CD14-positive monocyte (primary cell): ENCODE data around the gene CDKN2C. TPM values are rescaled to one million over a fixed set of nuclear protein-coding genes. Genes with fewer than 3 reads are reported as not detected.

Experiments
- DNase-seq, 3 donors: peaks; one replicate each; pipeline ENCODE4 v3.0.0-alpha.2; 2011 to 2022
- H2AFZ ChIP-seq: 2 replicates; pipeline ENCODE4 v1.6.0; 2012; ENCODE audit warnings: mild to moderate bottlenecking, low read depth, low read length, inconsistent platforms; ENCODE audit not compliant: insufficient read depth, poor library complexity, severe bottlenecking
- H3K27ac ChIP-seq, 2 donors: 1 replicate in 1 of 2; 2 replicates in 1 of 2; pipeline ENCODE4 v1.5.1; 2012 to 2013; ENCODE audit warnings: low read length in 2 of 2, control low read depth in 1 of 2, inconsistent platforms in 1 of 2, low read depth in 1 of 2, mild to moderate bottlenecking in 1 of 2
- H3K27me3 ChIP-seq, 2 donors: one replicate each; pipeline versions ENCODE4 v1.6.0 to v1.6.1; 2011 to 2013; ENCODE audit warnings: low read length in 2 of 2; ENCODE audit not compliant: control insufficient read depth in 2 of 2, insufficient read depth in 2 of 2
- H3K36me3 ChIP-seq, 2 donors: replicated peaks in 1 of 2; 1 replicate in 1 of 2; 2 replicates in 1 of 2; pipeline versions ENCODE4 v1.5.1 to v1.6.1; 2012 to 2013; ENCODE audit warnings: low read length in 2 of 2, control low read depth in 1 of 2, inconsistent platforms in 1 of 2, mild to moderate bottlenecking in 1 of 2; ENCODE audit not compliant: insufficient read depth in 2 of 2, control insufficient read depth in 1 of 2
- H3K4me1 ChIP-seq, 2 donors: 1 replicate in 1 of 2; 2 replicates in 1 of 2; pipeline versions ENCODE4 v1.5.1 to v1.6.1; 2012 to 2013; ENCODE audit warnings: low read length in 2 of 2, control low read depth in 1 of 2, inconsistent platforms in 1 of 2, mild to moderate bottlenecking in 1 of 2, moderate library complexity in 1 of 2; ENCODE audit not compliant: insufficient read depth in 2 of 2, control insufficient read depth in 1 of 2
- H3K4me2 ChIP-seq: replicated peaks from 2 replicates; pipeline ENCODE3; 2012; ENCODE audit warnings: low read length, moderate library complexity, mild to moderate bottlenecking; ENCODE audit not compliant: poor library complexity, severe bottlenecking; ENCODE audit errors: extremely low read depth
- H3K4me3 ChIP-seq, 3 experiments: fragments of 200-600 bp in 1 of 3; sonication (generic) in 1 of 3; replicated peaks in 1 of 3; 1 replicate in 2 of 3; 2 replicates in 1 of 3; pipeline ENCODE4 v1.5.1; 2011 to 2013; ENCODE audit warnings: low read length in 3 of 3, mild to moderate bottlenecking in 3 of 3, control low read depth in 2 of 3, low read depth in 2 of 3, inconsistent platforms in 1 of 3, moderate library complexity in 1 of 3
- H3K79me2 ChIP-seq: 2 replicates; pipeline ENCODE4 v1.6.0; 2012; ENCODE audit warnings: mild to moderate bottlenecking, control low read depth, inconsistent platforms, low read length, moderate library complexity; ENCODE audit not compliant: insufficient read depth
- H3K9ac ChIP-seq: 2 replicates; pipeline ENCODE4 v1.6.0; 2017; ENCODE audit warnings: low read length, mild to moderate bottlenecking; ENCODE audit not compliant: insufficient read depth, poor library complexity, severe bottlenecking
- H3K9me3 ChIP-seq, 2 donors: replicated peaks in 1 of 2; 1 replicate in 1 of 2; 2 replicates in 1 of 2; pipeline versions ENCODE4 v1.5.1 to v1.6.1; 2012 to 2013; ENCODE audit warnings: low read length in 2 of 2, control low read depth in 1 of 2; ENCODE audit not compliant: control insufficient read depth in 1 of 2, insufficient read depth in 1 of 2
- H4K20me1 ChIP-seq: 2 replicates; pipeline ENCODE4 v1.6.0; 2012; ENCODE audit warnings: mild to moderate bottlenecking, low read length, control low read depth, moderate library complexity; ENCODE audit not compliant: insufficient read depth
- H3K27ac Mint-ChIP-seq, 7 donors: one replicate each; pipeline ENCODE4 v1.8.0; 2020; ENCODE audit warnings: mild to moderate bottlenecking in 7 of 7, mixed read lengths in 7 of 7, moderate library complexity in 6 of 7, inconsistent platforms in 2 of 7
- H3K27me3 Mint-ChIP-seq, 3 donors: one replicate each; pipeline ENCODE4 v1.8.0; 2021 to 2022; ENCODE audit warnings: low read depth in 3 of 3, mild to moderate bottlenecking in 3 of 3, mixed read lengths in 3 of 3, moderate library complexity in 3 of 3, inconsistent platforms in 1 of 3
- H3K36me3 Mint-ChIP-seq, 2 donors: one replicate each; pipeline ENCODE4 v1.8.0; 2020; ENCODE audit warnings: mixed read lengths in 2 of 2, inconsistent platforms in 1 of 2, mild to moderate bottlenecking in 1 of 2
- H3K4me1 Mint-ChIP-seq: one replicate; pipeline ENCODE4 v1.8.0; 2020; ENCODE audit warnings: mild to moderate bottlenecking, mixed read lengths
- H3K4me3 Mint-ChIP-seq, 2 donors: one replicate each; pipeline ENCODE4 v1.8.0; 2020; ENCODE audit warnings: mild to moderate bottlenecking in 2 of 2, mixed read lengths in 2 of 2, moderate library complexity in 1 of 2
- H3K9me3 Mint-ChIP-seq, 7 donors: one replicate each; pipeline ENCODE4 v1.8.0; 2020 to 2022; ENCODE audit warnings: mixed read lengths in 7 of 7, mild to moderate bottlenecking in 6 of 7, moderate library complexity in 6 of 7, inconsistent platforms in 2 of 7
- WGBS: methylation state at CpG from one replicate; pipeline ENCODE4 v1.1.5; 2013; ENCODE audit warnings: missing lambda C conversion rate; ENCODE audit not compliant: insufficient coverage; 5-methylcytosine and 5-hydroxymethylcytosine counted together
- intact Hi-C, 2 donors: fragments of 100-400 bp; cut with micrococcal nuclease; formaldehyde crosslinking; loops; one replicate each; pipeline versions ENCODE4 v1.15.0 to v1.15.1; 2023
- polyA plus RNA-seq, 3 donors: library from polyadenylated mRNA; depleted of rRNA in 1 of 3; unstranded in 2 of 3; stranded (reverse) in 1 of 3; fragments of 300-500 nt in 2 of 3; fragments of >200 nt in 1 of 3; fragmentation: Illumina TruSeq in 2 of 3; gene quantifications; 1 replicate in 2 of 3; 2 replicates in 1 of 3; pipeline ENCODE4 v1.2.3, GENCODE V29; 2012 to 2021
- TF ChIP-seq, protein P1 (sequence below): fragments of 200-600 bp; IDR thresholded peaks from one replicate; pipeline ENCODE4 v1.8.0; 2022; ENCODE audit warnings: antibody characterized with exemption, mild to moderate bottlenecking

Gene CDKN2C
- polyA plus RNA-seq, 3 donors: 5.3 to 9.9 (median 7.4) TPM

DNA sequence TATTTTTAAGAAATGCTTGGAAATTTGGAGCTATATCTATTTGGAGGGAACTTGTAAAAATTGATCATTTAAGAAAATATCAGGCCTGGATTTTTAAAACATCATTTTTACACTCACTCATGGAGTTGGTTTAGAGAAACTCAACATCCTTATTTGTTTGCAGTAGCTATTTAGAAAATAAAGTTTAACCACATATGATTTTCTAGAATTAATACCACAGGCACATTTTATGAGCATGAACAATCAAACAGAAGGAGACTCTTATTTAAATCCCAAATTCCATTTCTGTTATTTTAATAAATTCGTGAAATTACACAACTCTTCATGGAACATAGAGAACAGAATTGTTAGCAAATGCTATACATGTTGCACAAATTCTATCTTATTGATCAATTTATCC lies 3.2 kb downstream of the CDKN2C start:
- Mint-ChIP-seq H3K9me3 (peaks cover 0 to 3% (median 0%) of the 10 kb centered on the region in 7 donors), H3K36me3 (peaks cover 10 to 17% of the 10 kb centered on the region in 2 donors), H3K27ac (no peak overlapping the region), H3K4me1 (peaks cover 31% of the 10 kb centered on the region), H3K27me3 (peaks cover 14 to 24% (median 16%) of the 10 kb centered on the region in 3 donors), H3K4me3 (no peak overlapping the region)
- Histone ChIP-seq H3K27ac (no peak overlapping the region), H3K4me2 (no peak overlapping the region), H3K27me3 (peaks cover 13 to 22% of the 10 kb centered on the region in 2 donors), H4K20me1 (no peaks in the 10 kb centered on the region), H3K79me2 (peaks cover 52% of the 10 kb centered on the region), H3K4me3 (no peak overlapping the region), H3K4me1 (peaks cover 19 to 45% of the 10 kb centered on the region in 2 donors), H3K9me3 (peaks cover 0 to 2% of the 10 kb centered on the region in 2 donors), H3K36me3 (no peaks in the 10 kb centered on the region), H3K9ac (no peak overlapping the region), H2AFZ (no peak overlapping the region)
- intact Hi-C loops: loop anchor here in 1 of 2 donors (10.0 kb wide), 1 partner anchor 192 kb away; no protein-coding TSS in a partner anchor
- TF ChIP-seq, protein P1, sequence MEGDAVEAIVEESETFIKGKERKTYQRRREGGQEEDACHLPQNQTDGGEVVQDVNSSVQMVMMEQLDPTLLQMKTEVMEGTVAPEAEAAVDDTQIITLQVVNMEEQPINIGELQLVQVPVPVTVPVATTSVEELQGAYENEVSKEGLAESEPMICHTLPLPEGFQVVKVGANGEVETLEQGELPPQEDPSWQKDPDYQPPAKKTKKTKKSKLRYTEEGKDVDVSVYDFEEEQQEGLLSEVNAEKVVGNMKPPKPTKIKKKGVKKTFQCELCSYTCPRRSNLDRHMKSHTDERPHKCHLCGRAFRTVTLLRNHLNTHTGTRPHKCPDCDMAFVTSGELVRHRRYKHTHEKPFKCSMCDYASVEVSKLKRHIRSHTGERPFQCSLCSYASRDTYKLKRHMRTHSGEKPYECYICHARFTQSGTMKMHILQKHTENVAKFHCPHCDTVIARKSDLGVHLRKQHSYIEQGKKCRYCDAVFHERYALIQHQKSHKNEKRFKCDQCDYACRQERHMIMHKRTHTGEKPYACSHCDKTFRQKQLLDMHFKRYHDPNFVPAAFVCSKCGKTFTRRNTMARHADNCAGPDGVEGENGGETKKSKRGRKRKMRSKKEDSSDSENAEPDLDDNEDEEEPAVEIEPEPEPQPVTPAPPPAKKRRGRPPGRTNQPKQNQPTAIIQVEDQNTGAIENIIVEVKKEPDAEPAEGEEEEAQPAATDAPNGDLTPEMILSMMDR: no peak
- DNase-seq: no peak
- no CpG with 5 or more reads among the region's 1 CpG for WGBS

DNA sequence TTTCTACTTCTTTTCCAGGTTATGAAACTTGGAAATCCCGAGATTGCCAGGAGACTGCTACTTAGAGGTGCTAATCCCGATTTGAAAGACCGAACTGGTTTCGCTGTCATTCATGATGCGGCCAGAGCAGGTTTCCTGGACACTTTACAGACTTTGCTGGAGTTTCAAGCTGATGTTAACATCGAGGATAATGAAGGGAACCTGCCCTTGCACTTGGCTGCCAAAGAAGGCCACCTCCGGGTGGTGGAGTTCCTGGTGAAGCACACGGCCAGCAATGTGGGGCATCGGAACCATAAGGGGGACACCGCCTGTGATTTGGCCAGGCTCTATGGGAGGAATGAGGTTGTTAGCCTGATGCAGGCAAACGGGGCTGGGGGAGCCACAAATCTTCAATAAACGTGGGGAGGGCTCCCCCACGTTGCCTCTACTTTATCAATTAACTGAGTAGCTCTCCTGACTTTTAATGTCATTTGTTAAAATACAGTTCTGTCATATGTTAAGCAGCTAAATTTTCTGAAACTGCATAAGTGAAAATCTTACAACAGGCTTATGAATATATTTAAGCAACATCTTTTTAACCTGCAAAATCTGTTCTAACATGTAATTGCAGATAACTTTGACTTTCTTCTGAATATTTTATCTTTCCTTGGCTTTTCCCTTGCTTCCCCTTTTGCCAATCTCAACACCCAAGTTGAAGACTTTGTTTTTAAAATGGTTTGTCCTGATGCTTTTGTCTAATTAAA lies 4.0 kb downstream of the CDKN2C start:
- H3K4me2 ChIP-seq: no peak overlapping the region
- no peak overlapping the region for H3K4me3 ChIP-seq
- Mint-ChIP-seq H3K4me3 (no peak overlapping the region), H3K4me1 (peaks cover 39% of the 10 kb centered on the region), H3K27me3 (peaks cover 22 to 32% (median 24%) of the 10 kb centered on the region in 3 donors), H3K27ac (peak overlapping the region in 1 of 7 donors; percentile 58), H3K9me3 (peaks cover 0 to 5% (median 1%) of the 10 kb centered on the region in 7 donors), H3K36me3 (peaks cover 16 to 22% of the 10 kb centered on the region in 2 donors)
- intact Hi-C loops: loop anchor here in 1 of 2 donors (10.0 kb wide), 1 partner anchor 191 kb away; no protein-coding TSS in a partner anchor
- no peak overlapping the region for H2AFZ ChIP-seq
- no peak overlapping the region for H3K9ac ChIP-seq
- H3K36me3 ChIP-seq: no peaks in the 10 kb centered on the region
- H3K79me2 ChIP-seq: peaks cover 51% of the 10 kb centered on the region
- peaks cover 27 to 53% of the 10 kb centered on the region in 2 donors for H3K4me1 ChIP-seq
- H4K20me1 ChIP-seq: no peaks in the 10 kb centered on the region
- WGBS: over 99% methylated on average over 9 of the region's 13 CpGs
- peaks cover 21 to 30% of the 10 kb centered on the region in 2 donors for H3K27me3 ChIP-seq
- no peak overlapping the region for H3K27ac ChIP-seq
- TF ChIP-seq, protein P1: no peak
- DNase-seq: no peak
- H3K9me3 ChIP-seq: peaks cover 0 to 9% of the 10 kb centered on the region in 2 donors
